ENCODE results near the gene GNG13.

GRCh38 chr16:793414-793813, 7.1 kb downstream of the GNG13 start:
- TF ChIP-seq USF1 (IDR thresholded peaks at IDR 0.05) (no peak), TEAD4 (IDR thresholded peaks at IDR 0.05) (no peak), EGR1 (IDR thresholded peaks at IDR 0.05) (no peak), EP300 (IDR thresholded peaks at IDR 0.05; ENCODE audit: borderline replicate concordance) (no peak), RAD21 (IDR thresholded peaks at IDR 0.05; ENCODE audit: low read depth) (no peak), TAF1 (IDR thresholded peaks at IDR 0.05; ENCODE audit: low read depth) (no peak), YY1 (IDR thresholded peaks at IDR 0.05; ENCODE audit: low read depth) (no peak), CREB1 (IDR thresholded peaks at IDR 0.05; ENCODE audit: low read depth) (no peak), CEBPB (IDR thresholded peaks at IDR 0.05) (no peak), ZBTB7A (IDR thresholded peaks at IDR 0.05; ENCODE audit: low read depth) (no peak)
- TF ChIP-seq, protein P1, sequence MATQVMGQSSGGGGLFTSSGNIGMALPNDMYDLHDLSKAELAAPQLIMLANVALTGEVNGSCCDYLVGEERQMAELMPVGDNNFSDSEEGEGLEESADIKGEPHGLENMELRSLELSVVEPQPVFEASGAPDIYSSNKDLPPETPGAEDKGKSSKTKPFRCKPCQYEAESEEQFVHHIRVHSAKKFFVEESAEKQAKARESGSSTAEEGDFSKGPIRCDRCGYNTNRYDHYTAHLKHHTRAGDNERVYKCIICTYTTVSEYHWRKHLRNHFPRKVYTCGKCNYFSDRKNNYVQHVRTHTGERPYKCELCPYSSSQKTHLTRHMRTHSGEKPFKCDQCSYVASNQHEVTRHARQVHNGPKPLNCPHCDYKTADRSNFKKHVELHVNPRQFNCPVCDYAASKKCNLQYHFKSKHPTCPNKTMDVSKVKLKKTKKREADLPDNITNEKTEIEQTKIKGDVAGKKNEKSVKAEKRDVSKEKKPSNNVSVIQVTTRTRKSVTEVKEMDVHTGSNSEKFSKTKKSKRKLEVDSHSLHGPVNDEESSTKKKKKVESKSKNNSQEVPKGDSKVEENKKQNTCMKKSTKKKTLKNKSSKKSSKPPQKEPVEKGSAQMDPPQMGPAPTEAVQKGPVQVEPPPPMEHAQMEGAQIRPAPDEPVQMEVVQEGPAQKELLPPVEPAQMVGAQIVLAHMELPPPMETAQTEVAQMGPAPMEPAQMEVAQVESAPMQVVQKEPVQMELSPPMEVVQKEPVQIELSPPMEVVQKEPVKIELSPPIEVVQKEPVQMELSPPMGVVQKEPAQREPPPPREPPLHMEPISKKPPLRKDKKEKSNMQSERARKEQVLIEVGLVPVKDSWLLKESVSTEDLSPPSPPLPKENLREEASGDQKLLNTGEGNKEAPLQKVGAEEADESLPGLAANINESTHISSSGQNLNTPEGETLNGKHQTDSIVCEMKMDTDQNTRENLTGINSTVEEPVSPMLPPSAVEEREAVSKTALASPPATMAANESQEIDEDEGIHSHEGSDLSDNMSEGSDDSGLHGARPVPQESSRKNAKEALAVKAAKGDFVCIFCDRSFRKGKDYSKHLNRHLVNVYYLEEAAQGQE (IDR thresholded peaks at IDR 0.05; ENCODE audit: low read depth), result no peak
- TF ChIP-seq, protein P2, sequence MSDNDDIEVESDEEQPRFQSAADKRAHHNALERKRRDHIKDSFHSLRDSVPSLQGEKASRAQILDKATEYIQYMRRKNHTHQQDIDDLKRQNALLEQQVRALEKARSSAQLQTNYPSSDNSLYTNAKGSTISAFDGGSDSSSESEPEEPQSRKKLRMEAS (IDR thresholded peaks at IDR 0.05), result no peak

All from Ishikawa (cell line).